Liver (tissue), 9 donors: ENCODE measurements around the gene BIN1. TPM values are rescaled to one million over a fixed set of nuclear protein-coding genes. Genes with fewer than 3 reads are reported as not detected.
A peak's percentile ranks its signal among the peaks of the same experiment; 100 is the strongest.

ENCODE experiments used
- DNase-seq: peaks from one replicate; pipeline ENCODE4 v3.0.0-alpha.2; 2017; ENCODE audit warnings: low spot score
- H3K27ac ChIP-seq, 2 donors: one replicate each; pipeline ENCODE4 v1.7.0; 2013; ENCODE audit warnings: inconsistent platforms in 2 of 2, low read length in 2 of 2, control low read depth in 1 of 2, low read depth in 1 of 2, mild to moderate bottlenecking in 1 of 2
- H3K27me3 ChIP-seq, 4 donors: one replicate each; pipeline versions ENCODE4 v1.6.1 to v1.7.0; 2013; ENCODE audit warnings: low read length in 3 of 4, inconsistent platforms in 1 of 4, mild to moderate bottlenecking in 1 of 4, moderate library complexity in 1 of 4; ENCODE audit not compliant: control insufficient read depth in 4 of 4, insufficient read depth in 4 of 4
- H3K36me3 ChIP-seq, 4 donors: one replicate each; pipeline versions ENCODE4 v1.6.1 to v1.7.0; 2013; ENCODE audit warnings: low read length in 3 of 4, mild to moderate bottlenecking in 3 of 4, low read depth in 1 of 4, moderate library complexity in 1 of 4; ENCODE audit not compliant: control insufficient read depth in 4 of 4, insufficient read depth in 3 of 4
- H3K4me1 ChIP-seq, 4 donors: one replicate each; pipeline versions ENCODE4 v1.6.1 to v1.7.0; 2013; ENCODE audit warnings: low read length in 3 of 4, mild to moderate bottlenecking in 3 of 4, moderate library complexity in 1 of 4; ENCODE audit not compliant: control insufficient read depth in 4 of 4, insufficient read depth in 4 of 4
- H3K4me3 ChIP-seq, 3 donors: one replicate each; pipeline versions ENCODE4 v1.6.1 to v1.7.0; 2013; ENCODE audit warnings: low read length in 3 of 3, control low read depth in 1 of 3, low read depth in 1 of 3, mild to moderate bottlenecking in 1 of 3
- H3K9ac ChIP-seq, 2 donors: one replicate each; pipeline ENCODE4 v1.7.0; 2013; ENCODE audit warnings: low read length in 2 of 2, mild to moderate bottlenecking in 2 of 2, moderate library complexity in 2 of 2, control low read depth in 1 of 2, low read depth in 1 of 2
- H3K9me3 ChIP-seq, 4 donors: one replicate each; pipeline versions ENCODE4 v1.6.1 to v1.7.0; 2013; ENCODE audit warnings: low read length in 3 of 4; ENCODE audit not compliant: control insufficient read depth in 4 of 4
- EGR1 ChIP-seq, 2 donors: IDR thresholded peaks; 2 replicates each; pipeline ENCODE4 v1.6.1; 2016 to 2018; ENCODE audit warnings: antibody characterized with exemption in 2 of 2, low read depth in 2 of 2
- FOXA1 ChIP-seq: IDR thresholded peaks from 2 replicates; pipeline ENCODE4 v1.6.1; 2016; ENCODE audit warnings: antibody characterized with exemption
- FOXA2 ChIP-seq: IDR thresholded peaks from 2 replicates; pipeline ENCODE4 v1.6.1; 2016; ENCODE audit warnings: antibody characterized with exemption
- HNF4A ChIP-seq, 2 donors: conservative IDR thresholded peaks; 2 replicates each; pipeline ENCODE4 v1.6.1; 2016; ENCODE audit warnings: antibody characterized with exemption in 2 of 2, mild to moderate bottlenecking in 2 of 2
- HNF4G ChIP-seq: IDR thresholded peaks from 2 replicates; pipeline ENCODE4 v1.6.1; 2016; ENCODE audit warnings: antibody characterized with exemption
- JUND ChIP-seq, 2 donors: IDR thresholded peaks; 2 replicates each; pipeline ENCODE4 v1.6.1; 2016; ENCODE audit warnings: antibody characterized with exemption in 2 of 2
- RAD21 ChIP-seq, 2 donors: IDR thresholded peaks; 2 replicates each; pipeline ENCODE4 v1.6.1; 2016; ENCODE audit warnings: antibody characterized with exemption in 2 of 2, mild to moderate bottlenecking in 2 of 2
- RXRA ChIP-seq, 2 donors: IDR thresholded peaks; 2 replicates each; pipeline ENCODE4 v1.6.1; 2017 to 2018; ENCODE audit warnings: antibody characterized with exemption in 2 of 2, mild to moderate bottlenecking in 1 of 2
- SP1 ChIP-seq: IDR thresholded peaks from 2 replicates; pipeline ENCODE4 v1.6.1; 2018; ENCODE audit warnings: antibody characterized with exemption, mild to moderate bottlenecking
- YY1 ChIP-seq: IDR thresholded peaks from 2 replicates; pipeline ENCODE4 v1.6.1; 2016; ENCODE audit warnings: antibody characterized with exemption, mild to moderate bottlenecking
- WGBS: extraction: QIAGEN DNeasy Blood & Tissue Kit; methylation state at CpG from one replicate; pipeline ENCODE4 v1.1.7; 2013; 5-methylcytosine and 5-hydroxymethylcytosine counted together
- polyA plus RNA-seq, 2 donors: library from polyadenylated mRNA; stranded (reverse) in 1 of 2; unstranded in 1 of 2; fragments of 200-250 nt in 1 of 2; fragments of >200 nt in 1 of 2; fragmentation: Nextera tagmentation in 1 of 2; extraction: Ambion mirVana in 1 of 2; gene quantifications; one replicate each; pipeline versions ENCODE4 v1.2.1 to v1.2.3, GENCODE V29; 2013 to 2015
- total RNA-seq, 2 donors: library from RNA; depleted of rRNA; stranded (reverse); fragments of >200 nt; gene quantifications; one replicate each; pipeline ENCODE4 v1.2.3, GENCODE V29; 2014
- TF ChIP-seq, protein P1 (sequence below): IDR thresholded peaks from 2 replicates; pipeline ENCODE4 v1.6.1; 2016; ENCODE audit warnings: antibody characterized with exemption
- TF ChIP-seq, protein P2 (sequence below): IDR thresholded peaks from 2 replicates; pipeline ENCODE4 v1.6.1; 2016; ENCODE audit warnings: antibody characterized with exemption
- TF ChIP-seq, protein P3 (sequence below): fragments of 150-350 bp; IDR thresholded peaks from 2 replicates; pipeline ENCODE4 v1.5.1; 2017; ENCODE audit warnings: improper control_type of control experiment, low read depth, low read length; ENCODE audit not compliant: missing input control
- TF ChIP-seq, protein P4 (sequence below): IDR thresholded peaks from 2 replicates; pipeline ENCODE4 v1.6.1; 2016; ENCODE audit warnings: antibody characterized with exemption
- TF ChIP-seq, protein P5 (sequence below): IDR thresholded peaks from 2 replicates; pipeline ENCODE4 v1.6.1; 2016; ENCODE audit warnings: antibody characterized with exemption, mild to moderate bottlenecking
- donor health status: healthy.
- donor health status: healthy.
- donor health status: healthy.
- donor health status: healthy.
- donor health status: healthy.

BIN1 gene
- total and polyA plus RNA-seq, 4 donors, result 13.3 to 21.5 (median 15.0) TPM

DNA sequence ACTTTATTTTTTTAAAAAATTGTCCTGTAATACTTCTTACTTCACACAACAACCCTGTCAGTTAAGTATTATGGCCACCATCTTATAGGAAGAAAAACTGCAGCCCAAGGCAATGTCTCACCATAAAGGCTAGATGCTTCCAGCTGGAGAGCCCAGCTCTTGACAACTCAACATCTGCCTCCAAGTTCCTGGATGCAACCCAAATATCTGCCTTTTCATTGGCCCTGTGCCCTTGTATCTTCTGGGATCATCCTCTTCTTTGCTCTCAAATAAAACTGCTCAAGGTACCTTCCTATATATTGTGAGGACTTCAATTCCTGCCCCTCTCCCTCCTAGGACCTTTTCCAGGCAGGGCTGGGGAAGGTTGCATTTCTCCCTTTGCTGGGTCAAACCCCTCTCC, 69.5 kb downstream of the BIN1 start (continued):
- TF ChIP-seq, protein P1, sequence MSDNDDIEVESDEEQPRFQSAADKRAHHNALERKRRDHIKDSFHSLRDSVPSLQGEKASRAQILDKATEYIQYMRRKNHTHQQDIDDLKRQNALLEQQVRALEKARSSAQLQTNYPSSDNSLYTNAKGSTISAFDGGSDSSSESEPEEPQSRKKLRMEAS, result no peak

DNA sequence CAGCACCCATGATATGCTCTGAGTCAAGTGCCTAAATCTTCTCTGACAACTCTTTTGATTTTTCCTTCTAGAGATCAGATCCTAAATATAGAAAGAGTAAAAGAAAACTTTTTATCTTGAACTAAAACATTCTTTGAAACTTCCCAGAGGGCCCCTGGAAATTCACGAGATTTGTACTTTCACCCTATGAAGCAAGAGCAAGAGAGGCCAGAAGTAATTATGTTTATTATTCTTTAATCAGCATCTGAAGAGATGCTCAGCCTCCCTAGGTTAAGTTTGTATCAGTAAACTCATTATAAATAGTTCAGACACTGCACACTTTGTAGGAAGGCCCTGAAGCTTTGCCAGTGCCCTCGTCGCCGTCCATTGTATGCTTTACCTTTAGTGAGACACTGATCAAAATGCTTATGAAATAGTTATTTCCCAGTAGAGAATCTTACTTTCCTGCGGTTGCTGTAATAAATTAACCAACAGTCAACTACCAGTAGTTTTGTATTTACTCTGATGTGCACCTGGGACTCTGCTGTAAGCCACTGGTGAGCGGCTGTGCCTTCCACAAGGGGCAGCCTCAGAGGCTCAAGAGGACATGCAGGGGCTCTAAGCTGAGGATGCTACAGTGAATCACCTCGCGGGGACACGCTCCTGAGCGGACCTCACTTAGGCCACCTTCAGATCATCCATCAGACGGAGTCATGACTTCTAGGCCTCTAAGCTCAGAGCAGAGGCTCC, 71.9 kb downstream of the BIN1 start:
- 52% methylated on average over 11 of the region's 11 CpGs for WGBS
- no peak overlapping the region for H3K4me3 ChIP-seq
- TF ChIP-seq SP1, result peak; percentile 83
- TF ChIP-seq EGR1 (IDR thresholded peaks at IDR 0.05; ENCODE audit: low read depth in 2 of 2), result no peak
- TF ChIP-seq YY1, result peak; percentile 51
- TF ChIP-seq, protein P2, sequence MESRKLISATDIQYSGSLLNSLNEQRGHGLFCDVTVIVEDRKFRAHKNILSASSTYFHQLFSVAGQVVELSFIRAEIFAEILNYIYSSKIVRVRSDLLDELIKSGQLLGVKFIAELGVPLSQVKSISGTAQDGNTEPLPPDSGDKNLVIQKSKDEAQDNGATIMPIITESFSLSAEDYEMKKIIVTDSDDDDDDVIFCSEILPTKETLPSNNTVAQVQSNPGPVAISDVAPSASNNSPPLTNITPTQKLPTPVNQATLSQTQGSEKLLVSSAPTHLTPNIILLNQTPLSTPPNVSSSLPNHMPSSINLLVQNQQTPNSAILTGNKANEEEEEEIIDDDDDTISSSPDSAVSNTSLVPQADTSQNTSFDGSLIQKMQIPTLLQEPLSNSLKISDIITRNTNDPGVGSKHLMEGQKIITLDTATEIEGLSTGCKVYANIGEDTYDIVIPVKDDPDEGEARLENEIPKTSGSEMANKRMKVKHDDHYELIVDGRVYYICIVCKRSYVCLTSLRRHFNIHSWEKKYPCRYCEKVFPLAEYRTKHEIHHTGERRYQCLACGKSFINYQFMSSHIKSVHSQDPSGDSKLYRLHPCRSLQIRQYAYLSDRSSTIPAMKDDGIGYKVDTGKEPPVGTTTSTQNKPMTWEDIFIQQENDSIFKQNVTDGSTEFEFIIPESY, result no peak
- TF ChIP-seq, protein P3, sequence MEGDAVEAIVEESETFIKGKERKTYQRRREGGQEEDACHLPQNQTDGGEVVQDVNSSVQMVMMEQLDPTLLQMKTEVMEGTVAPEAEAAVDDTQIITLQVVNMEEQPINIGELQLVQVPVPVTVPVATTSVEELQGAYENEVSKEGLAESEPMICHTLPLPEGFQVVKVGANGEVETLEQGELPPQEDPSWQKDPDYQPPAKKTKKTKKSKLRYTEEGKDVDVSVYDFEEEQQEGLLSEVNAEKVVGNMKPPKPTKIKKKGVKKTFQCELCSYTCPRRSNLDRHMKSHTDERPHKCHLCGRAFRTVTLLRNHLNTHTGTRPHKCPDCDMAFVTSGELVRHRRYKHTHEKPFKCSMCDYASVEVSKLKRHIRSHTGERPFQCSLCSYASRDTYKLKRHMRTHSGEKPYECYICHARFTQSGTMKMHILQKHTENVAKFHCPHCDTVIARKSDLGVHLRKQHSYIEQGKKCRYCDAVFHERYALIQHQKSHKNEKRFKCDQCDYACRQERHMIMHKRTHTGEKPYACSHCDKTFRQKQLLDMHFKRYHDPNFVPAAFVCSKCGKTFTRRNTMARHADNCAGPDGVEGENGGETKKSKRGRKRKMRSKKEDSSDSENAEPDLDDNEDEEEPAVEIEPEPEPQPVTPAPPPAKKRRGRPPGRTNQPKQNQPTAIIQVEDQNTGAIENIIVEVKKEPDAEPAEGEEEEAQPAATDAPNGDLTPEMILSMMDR, result peak; percentile 16
- TF ChIP-seq, protein P1, result no peak
- TF ChIP-seq HNF4G, result no peak
- TF ChIP-seq, protein P4, sequence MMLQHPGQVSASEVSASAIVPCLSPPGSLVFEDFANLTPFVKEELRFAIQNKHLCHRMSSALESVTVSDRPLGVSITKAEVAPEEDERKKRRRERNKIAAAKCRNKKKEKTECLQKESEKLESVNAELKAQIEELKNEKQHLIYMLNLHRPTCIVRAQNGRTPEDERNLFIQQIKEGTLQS, result peak; percentile 10
- no peak for TF ChIP-seq RAD21 (IDR thresholded peaks at IDR 0.05)
- TF ChIP-seq FOXA2, result peak; percentile 49
- peak; percentile 35 to 56 for TF ChIP-seq RXRA (IDR thresholded peaks at IDR 0.05)
- peak in 1 of 2 donors; percentile 39 for TF ChIP-seq JUND (IDR thresholded peaks at IDR 0.05)
- peak; percentile 44 for TF ChIP-seq FOXA1
- TF ChIP-seq, protein P5, sequence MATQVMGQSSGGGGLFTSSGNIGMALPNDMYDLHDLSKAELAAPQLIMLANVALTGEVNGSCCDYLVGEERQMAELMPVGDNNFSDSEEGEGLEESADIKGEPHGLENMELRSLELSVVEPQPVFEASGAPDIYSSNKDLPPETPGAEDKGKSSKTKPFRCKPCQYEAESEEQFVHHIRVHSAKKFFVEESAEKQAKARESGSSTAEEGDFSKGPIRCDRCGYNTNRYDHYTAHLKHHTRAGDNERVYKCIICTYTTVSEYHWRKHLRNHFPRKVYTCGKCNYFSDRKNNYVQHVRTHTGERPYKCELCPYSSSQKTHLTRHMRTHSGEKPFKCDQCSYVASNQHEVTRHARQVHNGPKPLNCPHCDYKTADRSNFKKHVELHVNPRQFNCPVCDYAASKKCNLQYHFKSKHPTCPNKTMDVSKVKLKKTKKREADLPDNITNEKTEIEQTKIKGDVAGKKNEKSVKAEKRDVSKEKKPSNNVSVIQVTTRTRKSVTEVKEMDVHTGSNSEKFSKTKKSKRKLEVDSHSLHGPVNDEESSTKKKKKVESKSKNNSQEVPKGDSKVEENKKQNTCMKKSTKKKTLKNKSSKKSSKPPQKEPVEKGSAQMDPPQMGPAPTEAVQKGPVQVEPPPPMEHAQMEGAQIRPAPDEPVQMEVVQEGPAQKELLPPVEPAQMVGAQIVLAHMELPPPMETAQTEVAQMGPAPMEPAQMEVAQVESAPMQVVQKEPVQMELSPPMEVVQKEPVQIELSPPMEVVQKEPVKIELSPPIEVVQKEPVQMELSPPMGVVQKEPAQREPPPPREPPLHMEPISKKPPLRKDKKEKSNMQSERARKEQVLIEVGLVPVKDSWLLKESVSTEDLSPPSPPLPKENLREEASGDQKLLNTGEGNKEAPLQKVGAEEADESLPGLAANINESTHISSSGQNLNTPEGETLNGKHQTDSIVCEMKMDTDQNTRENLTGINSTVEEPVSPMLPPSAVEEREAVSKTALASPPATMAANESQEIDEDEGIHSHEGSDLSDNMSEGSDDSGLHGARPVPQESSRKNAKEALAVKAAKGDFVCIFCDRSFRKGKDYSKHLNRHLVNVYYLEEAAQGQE, result no peak
- peak; percentile 72 to 73 for TF ChIP-seq HNF4A (conservative IDR thresholded peaks at IDR 0.05)
- H3K36me3 ChIP-seq, result no peaks in the 10 kb centered on the region
- H3K9ac ChIP-seq, result no peak overlapping the region
- DNase-seq, result no peak
- H3K27me3 ChIP-seq, result no peaks in the 10 kb centered on the region
- H3K9me3 ChIP-seq, result no peaks in the 10 kb centered on the region
- peaks cover 0 to 7% (median 2%) of the 10 kb centered on the region in 4 donors for H3K4me1 ChIP-seq
- no peak overlapping the region for H3K27ac ChIP-seq
